RWPE1 (cell line): ENCODE data around the gene ARHGDIG.

Experiments used
- CTCF ChIA-PET: fragments of 350-600 bp; sonication (Branson Sonifier 250); formaldehyde crosslinking; extraction: SDS; loops from one replicate; lab custom pipeline; 2021; lab: Yijun Ruan, JAX
- POLR2A ChIA-PET: fragments of 400-600 bp; formaldehyde crosslinking; extraction: SDS; loops from one replicate; lab custom pipeline; 2020; ENCODE audit warnings: antibody characterized with exemption; ENCODE audit not compliant: low non-redundant PET; lab: Yijun Ruan, JAX
- DNase-seq: peaks from one replicate; pipeline ENCODE4 v3.0.0; 2012; ENCODE audit warnings: low spot score
- H3K27ac ChIP-seq: fragments of 450-650 bp; 2 replicates; pipeline ENCODE4 v1.5.1; 2017
- CTCF ChIP-seq: fragments of 450-650 bp; conservative IDR thresholded peaks from 2 replicates; pipeline ENCODE4 v1.5.1; 2017; ENCODE audit warnings: low read depth, mild to moderate bottlenecking

The ARHGDIG gene

GRCh38 chr16:303760-304505 is 23.5 kb downstream of the ARHGDIG start:
- TF ChIP-seq CTCF: no peak
- POLR2A ChIA-PET: no interaction called here
- peak overlapping the region; percentile 13 for H3K27ac ChIP-seq
- DNase-seq: no peak
- CTCF ChIA-PET: interaction anchor here (1.0 to 1.3 kb wide), 2 partner anchors 59 to 76 kb away, joined by 3 to 6 read pairs; no protein-coding TSS in a partner anchor

GRCh38 chr16:305916-306626 is 25.7 kb downstream of the ARHGDIG start:
- DNase-seq: no peak
- ChIA-PET POLR2A (no interaction called here), CTCF (interaction anchor here (0.7 kb wide), 1 partner anchor 32 kb away, joined by 4 read pairs; no protein-coding TSS in a partner anchor)
- TF ChIP-seq CTCF: no peak
- peak overlapping the region; percentile 44 for H3K27ac ChIP-seq

GRCh38 chr16:306911-307370 is 26.6 kb downstream of the ARHGDIG start:
- POLR2A ChIA-PET: no interaction called here
- no peak for TF ChIP-seq CTCF

GRCh38 chr16:307691-308312 is 27.4 kb downstream of the ARHGDIG start:
- DNase-seq: no peak
- TF ChIP-seq CTCF: no peak
- POLR2A ChIA-PET: no interaction called here
- CTCF ChIA-PET: interaction anchor here (0.6 kb wide), 1 partner anchor 43 kb away, joined by 3 read pairs; no protein-coding TSS in a partner anchor
- peak overlapping the region; percentile 10; the same call in 1 of the 2 replicates for H3K27ac ChIP-seq

More at GRCh38 chr16:306911-307370, 26.6 kb downstream of the ARHGDIG start:
- H3K27ac ChIP-seq: peak overlapping the region; percentile 44
- no peak for DNase-seq
- CTCF ChIA-PET: interaction anchor here (0.6 kb wide), 1 partner anchor 43 kb away, joined by 3 read pairs; no protein-coding TSS in a partner anchor

DNA sequence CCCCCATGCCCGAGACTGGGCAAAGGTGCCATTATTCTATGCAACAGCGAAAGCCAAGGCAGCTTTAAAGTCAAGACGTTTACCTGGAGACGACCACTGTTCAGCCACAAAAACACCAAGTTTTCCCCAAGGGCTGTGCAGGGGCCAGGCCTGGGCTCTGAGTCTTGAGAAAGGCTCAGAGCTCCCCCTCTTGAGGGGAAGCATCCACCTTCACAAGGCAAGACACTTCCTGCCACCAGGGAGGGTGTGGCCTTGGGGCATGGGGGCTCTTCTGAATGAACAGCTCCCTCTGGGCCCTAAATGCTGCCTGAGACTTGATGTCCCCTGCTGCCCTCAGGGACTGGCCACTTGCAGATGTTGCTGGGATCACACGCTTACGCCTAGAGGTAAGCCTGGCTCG is 29.1 kb downstream of the ARHGDIG start:
- no peak overlapping the region for H3K27ac ChIP-seq
- ChIA-PET CTCF (no interaction called here), POLR2A (no interaction called here)
- no peak for DNase-seq
- no peak for TF ChIP-seq CTCF

DNA sequence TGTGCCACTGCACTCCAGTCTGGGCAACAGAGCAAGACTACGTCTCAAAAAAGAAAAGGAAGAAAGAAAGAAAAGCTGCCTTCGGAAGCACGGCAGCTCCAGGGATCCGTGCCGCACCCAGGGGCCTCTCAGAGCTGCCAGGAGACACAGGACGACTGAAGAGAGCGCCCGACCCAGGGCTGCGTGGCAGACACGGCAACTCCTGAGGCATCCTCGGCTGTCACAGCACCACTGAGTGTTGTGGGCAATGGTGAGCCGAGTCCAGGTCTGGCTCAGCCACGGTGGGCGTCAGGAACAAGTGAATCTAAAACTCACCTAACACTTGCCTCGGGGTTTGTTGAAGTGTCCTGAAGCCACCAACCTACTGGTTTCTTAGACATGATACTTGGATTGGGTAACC is 31.3 kb downstream of the ARHGDIG start:
- DNase-seq: no peak
- no peak overlapping the region for H3K27ac ChIP-seq
- TF ChIP-seq CTCF: no peak
- ChIA-PET CTCF (no interaction called here), POLR2A (no interaction called here)
